Stimulated activated CD8-positive, alpha-beta memory T cell treated with anti-CD3 and anti-CD28 coated beads, Interleukin-2, amount 100 ng/mL, for 1 hour (primary cell): ENCODE data around the gene GALK1.
"Not testable (repeated sequence)": the region's sequence is repeated elsewhere in the genome, so short reads cannot be mapped to it uniquely, and the experiment has no call there.

Experiments
- DNase-seq, 2 donors: peaks; one replicate each; pipeline ENCODE4 v3.0.0-alpha.2; 2020; ENCODE audit warnings: low read depth in 2 of 2

Gene GALK1

GRCh38 chr17:75765981-75766380 lies 989 bp upstream of the GALK1 start:
- DNase-seq, result no peak

DNA sequence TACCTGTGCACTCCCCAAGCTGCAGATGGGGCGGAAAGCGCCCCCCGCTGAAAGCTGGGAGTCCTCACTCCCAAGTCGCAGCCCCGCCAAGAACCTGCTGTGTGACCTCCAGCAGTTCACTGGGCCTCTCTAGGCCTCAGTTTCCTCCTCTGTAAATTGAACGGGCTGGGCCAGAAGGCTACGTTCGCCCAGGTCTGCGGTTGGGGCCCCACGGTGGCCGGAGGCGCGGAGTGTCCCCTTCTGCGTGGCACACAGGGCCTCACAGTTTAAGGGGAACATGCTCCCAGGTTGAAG lies 628 bp downstream of the GALK1 start:
- no peak for DNase-seq

- no peak for DNase-seq
Measured at GRCh38 chr17:75763613-75764416, 1.2 kb downstream of the GALK1 start.

- no peak for DNase-seq
Measured at GRCh38 chr17:75763269-75763607, 1.8 kb downstream of the GALK1 start.

GRCh38 chr17:75762513-75763268 lies 2.3 kb downstream of the GALK1 start:
- DNase-seq, result no peak

- DNase-seq, result not testable (repeated sequence)
Measured at GRCh38 chr17:75759978-75760640, 4.9 kb downstream of the GALK1 start.

- DNase-seq, result no peak
Measured at GRCh38 chr17:75759457-75759856, 5.5 kb downstream of the GALK1 start.

DNA sequence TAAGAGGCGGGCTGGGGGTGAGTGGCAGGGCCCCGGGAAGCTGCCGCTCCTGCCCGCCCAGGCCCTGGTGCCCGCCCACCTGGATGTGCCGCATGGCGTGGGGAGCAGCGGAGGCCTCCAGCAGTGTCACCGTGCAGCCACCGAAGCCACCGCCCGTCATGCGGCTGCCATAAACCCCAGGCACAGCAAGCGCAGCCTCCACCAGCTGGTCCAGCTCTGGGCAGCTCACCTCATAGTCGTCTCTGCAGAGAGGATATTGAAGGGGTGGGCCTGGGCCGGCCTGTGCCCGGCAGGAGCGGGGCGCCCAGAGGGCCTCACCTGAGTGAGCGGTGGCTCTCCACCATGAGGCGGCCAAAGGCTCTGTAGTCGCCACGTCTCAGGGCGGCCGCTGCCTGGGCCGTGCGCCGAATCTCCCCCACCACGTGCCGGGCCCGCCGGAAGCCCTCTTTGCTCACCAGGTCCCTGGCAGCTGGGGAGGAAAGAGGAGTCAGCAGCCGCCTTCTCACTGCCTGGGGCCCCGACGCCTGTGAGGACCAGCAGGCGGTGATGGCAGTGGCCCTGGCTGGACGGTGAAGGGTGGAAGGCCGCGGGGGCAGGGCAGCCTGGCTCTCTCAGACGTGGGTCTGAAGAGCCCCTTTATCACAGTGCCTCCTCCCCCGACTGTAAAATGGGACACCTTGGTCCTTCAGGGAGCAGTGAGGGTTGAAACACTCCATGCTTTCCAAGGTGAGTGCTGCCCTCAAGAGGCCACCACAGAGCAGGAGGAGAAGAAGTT lies 6.7 kb downstream of the GALK1 start:
- DNase-seq, result no peak

DNA sequence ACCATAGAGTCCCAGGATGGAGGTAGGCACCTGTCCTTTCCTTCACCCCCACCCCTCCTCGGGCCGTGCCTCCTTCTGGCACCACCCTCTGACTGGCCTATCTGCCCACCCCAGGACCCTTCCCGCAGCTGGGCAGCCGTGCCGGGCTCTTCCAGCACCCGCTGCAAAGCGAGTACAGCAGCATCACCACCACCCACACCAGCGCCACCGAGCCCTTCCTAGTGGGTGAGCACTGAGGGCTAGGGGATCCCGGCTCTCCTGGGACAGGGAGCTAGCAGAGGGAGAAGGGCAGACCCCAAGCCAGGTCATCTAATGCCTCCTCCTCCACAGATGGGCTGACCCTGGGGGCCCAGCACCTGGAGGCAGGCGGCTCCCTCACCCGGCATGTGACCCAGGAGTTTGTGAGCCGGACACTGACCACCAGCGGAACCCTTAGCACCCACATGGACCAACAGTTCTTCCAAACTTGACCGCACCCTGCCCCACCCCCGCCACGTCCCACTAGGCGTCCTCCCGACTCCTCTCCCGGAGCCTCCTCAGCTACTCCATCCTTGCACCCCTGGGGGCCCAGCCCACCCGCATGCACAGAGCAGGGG lies 7.8 kb downstream of the GALK1 start:
- DNase-seq, result no peak

DNA sequence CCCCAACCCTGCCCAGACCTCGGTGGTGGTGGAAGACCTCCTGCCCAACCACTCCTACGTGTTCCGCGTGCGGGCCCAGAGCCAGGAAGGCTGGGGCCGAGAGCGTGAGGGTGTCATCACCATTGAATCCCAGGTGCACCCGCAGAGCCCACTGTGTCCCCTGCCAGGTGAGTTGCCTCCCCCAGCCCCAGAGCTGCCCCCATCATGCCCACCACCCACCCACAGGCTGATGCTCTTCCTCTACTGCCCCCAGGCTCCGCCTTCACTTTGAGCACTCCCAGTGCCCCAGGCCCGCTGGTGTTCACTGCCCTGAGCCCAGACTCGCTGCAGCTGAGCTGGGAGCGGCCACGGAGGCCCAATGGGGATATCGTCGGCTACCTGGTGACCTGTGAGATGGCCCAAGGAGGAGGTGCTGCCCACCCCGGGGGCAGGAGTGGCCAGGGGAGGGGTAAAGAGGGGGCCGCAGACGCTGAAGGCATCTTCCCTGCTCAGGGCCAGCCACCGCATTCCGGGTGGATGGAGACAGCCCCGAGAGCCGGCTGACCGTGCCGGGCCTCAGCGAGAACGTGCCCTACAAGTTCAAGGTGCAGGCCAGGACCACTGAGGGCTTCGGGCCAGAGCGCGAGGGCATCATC lies 8.4 kb downstream of the GALK1 start:
- no peak for DNase-seq

DNA sequence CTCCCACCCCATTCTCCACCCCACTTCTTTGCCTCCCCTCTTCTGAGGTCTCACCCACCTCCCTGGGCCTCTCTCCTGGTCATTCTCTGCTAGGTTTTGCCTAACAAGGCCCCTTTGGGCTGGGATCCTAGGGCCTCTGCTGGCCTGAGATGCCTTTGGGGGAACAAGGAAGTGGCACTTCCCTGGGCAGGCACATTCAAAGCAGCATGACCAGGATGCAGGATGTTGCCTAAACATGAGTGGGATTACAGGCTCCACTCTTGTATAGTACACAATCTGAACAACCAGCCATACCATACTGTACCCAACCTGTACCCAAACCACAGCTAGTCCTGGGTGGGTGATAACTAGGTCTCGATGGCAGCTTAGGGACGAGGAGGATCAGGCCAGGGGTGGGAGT lies 9.0 kb downstream of the GALK1 start:
- DNase-seq, result no peak

- no peak for DNase-seq
Measured at GRCh38 chr17:75755205-75755901, 9.6 kb downstream of the GALK1 start.

GRCh38 chr17:75754378-75755204 lies 10.4 kb downstream of the GALK1 start:
- no peak for DNase-seq

GRCh38 chr17:75753514-75754377 lies 11.2 kb downstream of the GALK1 start:
- DNase-seq, result peak; percentile 42 to 56

GRCh38 chr17:75752802-75753513 lies 12.0 kb downstream of the GALK1 start:
- no peak for DNase-seq

- no peak for DNase-seq
Measured at GRCh38 chr17:75752405-75752709, 12.6 kb downstream of the GALK1 start.

DNA sequence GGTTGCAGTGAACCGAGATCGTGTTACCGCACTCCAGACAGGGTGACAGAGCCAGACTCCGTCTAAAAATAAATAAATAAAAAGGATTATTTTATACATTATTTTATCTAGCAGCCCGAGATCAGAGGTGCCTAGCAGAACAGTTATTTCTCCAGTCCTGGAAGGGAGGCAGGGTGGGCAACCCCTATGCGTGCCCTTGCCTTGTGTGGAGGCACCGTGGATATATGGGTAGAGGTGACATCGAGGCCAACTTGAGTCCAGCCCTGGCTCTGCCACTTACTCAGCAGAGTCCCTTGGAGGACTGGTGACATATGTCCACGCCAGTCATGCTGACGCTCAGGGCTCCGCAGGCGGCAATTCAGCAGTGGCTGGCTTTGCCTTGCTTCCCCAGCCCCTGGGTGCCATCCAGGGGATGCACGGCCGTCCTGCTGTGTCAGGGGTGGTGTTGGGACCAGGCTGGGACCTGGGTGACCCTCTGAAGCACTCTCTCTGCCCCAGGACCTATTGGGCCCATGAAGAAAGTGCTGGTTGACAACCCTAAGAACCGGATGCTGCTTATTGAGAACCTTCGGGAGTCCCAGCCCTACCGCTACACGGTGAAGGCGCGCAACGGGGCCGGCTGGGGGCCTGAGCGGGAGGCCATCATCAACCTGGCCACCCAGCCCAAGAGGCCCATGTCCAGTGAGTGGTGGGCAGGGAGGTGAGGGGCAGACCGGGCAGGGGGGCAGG lies 13.2 kb downstream of the GALK1 start:
- DNase-seq, result no peak
